GM10847 (cell line): ENCODE results near the gene YARS1.

Experiments
- POLR2A ChIP-seq: IDR thresholded peaks from 2 replicates; pipeline ENCODE4 v1.6.1; 2011; ENCODE audit not compliant: insufficient read length; ENCODE audit errors: extremely low read depth

YARS1 gene

GRCh38 chr1:32761253-32761877 lies 55.8 kb downstream of the YARS1 start:
- TF ChIP-seq POLR2A = no peak

- no peak for TF ChIP-seq POLR2A
Observed at GRCh38 chr1:32759997-32760623, 57.0 kb downstream of the YARS1 start.

- TF ChIP-seq POLR2A = no peak
Observed at GRCh38 chr1:32759521-32759981, 57.6 kb downstream of the YARS1 start.

- no peak for TF ChIP-seq POLR2A
Observed at GRCh38 chr1:32758795-32759430, 58.2 kb downstream of the YARS1 start.

- TF ChIP-seq POLR2A = no peak
Observed at GRCh38 chr1:32758177-32758794, 58.9 kb downstream of the YARS1 start.

- no peak for TF ChIP-seq POLR2A
Observed at GRCh38 chr1:32757213-32757895, 59.8 kb downstream of the YARS1 start.

GRCh38 chr1:32755810-32756159 lies 61.4 kb downstream of the YARS1 start:
- no peak for TF ChIP-seq POLR2A

- TF ChIP-seq POLR2A = no peak
Observed at GRCh38 chr1:32755098-32755809, 61.9 kb downstream of the YARS1 start.

GRCh38 chr1:32754317-32755097 lies 62.7 kb downstream of the YARS1 start:
- TF ChIP-seq POLR2A = no peak

- TF ChIP-seq POLR2A = no peak
Observed at GRCh38 chr1:32753532-32754316, 63.4 kb downstream of the YARS1 start.

GRCh38 chr1:32749771-32750170 lies 67.4 kb downstream of the YARS1 start:
- TF ChIP-seq POLR2A = no peak

GRCh38 chr1:32749332-32749731 lies 67.8 kb downstream of the YARS1 start:
- TF ChIP-seq POLR2A = no peak

GRCh38 chr1:32748926-32749325 lies 68.2 kb downstream of the YARS1 start:
- TF ChIP-seq POLR2A = no peak
